Naive thymus-derived CD4-positive, alpha-beta T cell (primary cell): Measurements from ENCODE around the gene SLC27A6. TPM values are rescaled to one million over a fixed set of nuclear protein-coding genes. Genes with fewer than 3 reads are reported as not detected.
"Not testable (repeated sequence)": the region's sequence is repeated elsewhere in the genome, so short reads cannot be mapped to it uniquely, and the experiment has no call there.

Experiments
- ATAC-seq: fragments of 150-1000 bp; cut with Tn5 transposase; 2 replicates; pipeline ENCODE4 v1.10.0; 2021; ENCODE audit warnings: mild to moderate bottlenecking, moderate library complexity
- CTCF ChIA-PET: fragments of 350-600 bp; sonication (Branson Sonifier 250); formaldehyde crosslinking; loops from one replicate; lab custom pipeline; 2021; ENCODE audit warnings: antibody characterized with exemption; lab: Charles Lee
- POLR2A ChIA-PET: fragments of 350-600 bp; sonication (Branson Sonifier 250); formaldehyde crosslinking; loops from one replicate; lab custom pipeline; 2021; ENCODE audit warnings: antibody characterized with exemption, inconsistent platforms; lab: Charles Lee
- DNase-seq, 9 donors: peaks; one replicate each; pipeline versions ENCODE4 v3.0.0 to v3.0.0-alpha.2; 2020 to 2022; ENCODE audit warnings: mixed read lengths in 1 of 9
- H3K27ac ChIP-seq: one replicate; pipeline ENCODE4 v1.7.0; 2013; ENCODE audit warnings: mild to moderate bottlenecking, low read depth, low read length, moderate library complexity
- H3K27me3 ChIP-seq, 2 donors: one replicate each; pipeline ENCODE4 v1.7.0; 2013; ENCODE audit warnings: low read length in 2 of 2, mild to moderate bottlenecking in 2 of 2, moderate library complexity in 2 of 2; ENCODE audit not compliant: control insufficient read depth in 2 of 2, insufficient read depth in 2 of 2
- H3K36me3 ChIP-seq, 3 experiments: 1 replicate in 2 of 3; 2 replicates in 1 of 3; pipeline ENCODE4 v1.7.0; 2013; ENCODE audit warnings: low read length in 3 of 3, mild to moderate bottlenecking in 3 of 3, moderate library complexity in 1 of 3; ENCODE audit not compliant: insufficient read depth in 3 of 3, control insufficient read depth in 2 of 3
- H3K4me1 ChIP-seq, 2 donors: one replicate each; pipeline ENCODE4 v1.7.0; 2013; ENCODE audit warnings: low read length in 2 of 2, mild to moderate bottlenecking in 2 of 2, moderate library complexity in 1 of 2; ENCODE audit not compliant: control insufficient read depth in 2 of 2, insufficient read depth in 2 of 2
- H3K4me3 ChIP-seq: 2 replicates; pipeline ENCODE4 v1.7.0; 2013; ENCODE audit warnings: mild to moderate bottlenecking, low read length
- H3K9me3 ChIP-seq, 3 experiments: 1 replicate in 2 of 3; 2 replicates in 1 of 3; pipeline ENCODE4 v1.7.0; 2013; ENCODE audit warnings: low read length in 3 of 3; ENCODE audit not compliant: control insufficient read depth in 2 of 3
- H3K27ac Mint-ChIP-seq, 9 donors: one replicate each; pipeline ENCODE4 v1.8.0; 2020 to 2022; ENCODE audit warnings: mixed read lengths in 9 of 9, mild to moderate bottlenecking in 8 of 9, moderate library complexity in 5 of 9, inconsistent platforms in 2 of 9
- H3K27me3 Mint-ChIP-seq, 5 donors: one replicate each; pipeline ENCODE4 v1.8.0; 2021 to 2022; ENCODE audit warnings: mixed read lengths in 5 of 5, mild to moderate bottlenecking in 1 of 5
- H3K36me3 Mint-ChIP-seq, 5 donors: one replicate each; pipeline ENCODE4 v1.8.0; 2020 to 2022; ENCODE audit warnings: mixed read lengths in 5 of 5, mild to moderate bottlenecking in 3 of 5, inconsistent platforms in 1 of 5
- H3K4me1 Mint-ChIP-seq, 7 donors: one replicate each; pipeline ENCODE4 v1.8.0; 2020 to 2022; ENCODE audit warnings: mixed read lengths in 7 of 7, mild to moderate bottlenecking in 3 of 7, inconsistent platforms in 1 of 7
- H3K4me3 Mint-ChIP-seq, 10 donors: one replicate each; pipeline ENCODE4 v1.8.0; 2020 to 2022; ENCODE audit warnings: mild to moderate bottlenecking in 10 of 10, mixed read lengths in 10 of 10, moderate library complexity in 6 of 10, inconsistent platforms in 2 of 10
- H3K9me3 Mint-ChIP-seq, 11 donors: one replicate each; pipeline ENCODE4 v1.8.0; 2020 to 2022; ENCODE audit warnings: mixed read lengths in 11 of 11, mild to moderate bottlenecking in 4 of 11, inconsistent platforms in 1 of 11, moderate library complexity in 1 of 11
- intact Hi-C, 2 donors: fragments of 100-400 bp; cut with micrococcal nuclease; formaldehyde crosslinking; loops; one replicate each; pipeline ENCODE4 v1.15.1; 2023
- polyA plus RNA-seq, 2 donors: library from polyadenylated mRNA; unstranded; fragments of 300-500 nt; fragmentation: Illumina TruSeq; gene quantifications; one replicate each; pipeline ENCODE4 v1.2.3, GENCODE V29; 2021
- total RNA-seq, 6 experiments: library from RNA in 5 of 6; stranded (reverse) in 5 of 6; gene quantifications; 1 replicate in 5 of 6; 2 replicates in 1 of 6; pipeline ENCODE4 v1.2.3 and lab custom pipeline; 2021 to 2026

Gene SLC27A6
- total and polyA plus RNA-seq, 7 experiments from 2014 or later: not detected

GRCh38 chr5:128932232-128932631 lies 33.1 kb upstream of the SLC27A6 start:
- ATAC-seq, H3K9me3 ChIP-seq, DNase-seq, H3K27me3 ChIP-seq, intact Hi-C loops, H3K4me3 Mint-ChIP-seq, H3K4me3 ChIP-seq, H3K4me1 Mint-ChIP-seq, H3K4me1 ChIP-seq, POLR2A ChIA-PET, H3K36me3 ChIP-seq, CTCF ChIA-PET, H3K27ac Mint-ChIP-seq, H3K36me3 Mint-ChIP-seq, H3K27ac ChIP-seq: not testable (repeated sequence)
- peaks cover 0 to 21% (median 6%) of the 10 kb centered on the region in 11 donors for H3K9me3 Mint-ChIP-seq
- H3K27me3 Mint-ChIP-seq: peaks cover 0 to 15% (median 7%) of the 10 kb centered on the region in 5 donors

DNA sequence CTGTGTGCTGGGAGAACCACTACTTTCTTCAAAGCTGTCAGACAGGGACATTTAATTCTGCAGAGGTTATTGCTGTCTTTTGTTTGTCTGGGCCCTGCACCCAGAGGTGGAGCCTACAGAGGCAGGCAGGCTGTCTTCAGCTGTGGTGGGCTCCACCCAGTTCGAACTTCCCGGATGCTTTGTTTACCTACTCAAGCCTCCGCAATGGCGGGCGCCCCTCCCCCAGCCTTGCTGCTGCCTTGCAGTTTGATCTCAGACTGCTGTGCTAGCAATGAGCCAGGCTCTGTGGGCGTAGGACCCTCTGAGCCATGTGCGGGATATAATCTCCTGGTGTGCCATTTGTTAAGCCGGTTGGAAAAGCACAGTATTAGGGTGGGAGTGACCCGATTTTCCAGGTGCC lies 22.2 kb upstream of the SLC27A6 start:
- H3K27ac Mint-ChIP-seq, H3K27ac ChIP-seq, H3K4me3 Mint-ChIP-seq, H3K4me3 ChIP-seq, H3K4me1 Mint-ChIP-seq, CTCF ChIA-PET, H3K27me3 ChIP-seq, H3K27me3 Mint-ChIP-seq, DNase-seq, H3K4me1 ChIP-seq, H3K36me3 Mint-ChIP-seq, H3K9me3 ChIP-seq, H3K36me3 ChIP-seq, intact Hi-C loops, POLR2A ChIA-PET, ATAC-seq: not testable (repeated sequence)
- peaks cover 0 to 17% (median 4%) of the 10 kb centered on the region in 11 donors for H3K9me3 Mint-ChIP-seq

DNA sequence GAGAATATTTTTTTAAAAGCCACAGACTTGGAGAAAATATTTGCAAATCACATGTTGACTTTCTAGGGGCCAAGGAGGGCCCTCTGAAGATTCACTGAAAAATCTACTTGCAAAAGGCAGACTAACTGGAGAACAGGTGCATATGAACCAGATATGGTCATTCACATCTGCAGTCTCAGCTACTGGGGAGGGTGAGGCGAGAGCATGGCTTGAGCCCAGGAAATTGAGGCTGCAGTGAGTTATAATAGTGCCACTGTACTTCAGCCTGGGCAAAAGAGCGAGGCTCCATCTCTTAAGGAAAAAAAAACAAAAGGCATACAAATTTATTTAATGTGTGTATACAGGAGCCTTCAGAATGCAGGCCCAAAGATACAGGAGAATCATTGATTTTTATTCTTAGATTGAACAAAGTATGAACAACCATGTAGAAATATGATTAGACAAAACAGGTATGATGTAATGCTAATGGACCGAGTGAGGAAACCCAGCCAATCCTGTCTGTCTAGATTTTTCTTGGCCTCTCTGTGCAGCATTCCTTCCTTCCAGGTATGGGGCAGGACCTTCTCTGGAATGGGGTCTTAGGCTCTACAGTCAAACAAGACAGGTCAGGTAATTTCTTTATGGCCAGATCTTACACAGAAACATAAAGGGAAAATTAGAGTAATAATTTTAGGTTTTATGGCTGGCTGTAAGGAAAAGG lies 15.3 kb upstream of the SLC27A6 start:
- Mint-ChIP-seq H3K4me3 (no peak overlapping the region), H3K27ac (no peak overlapping the region), H3K4me1 (no peaks in the 10 kb centered on the region), H3K9me3 (peaks cover 0 to 8% (median 2%) of the 10 kb centered on the region in 11 donors), H3K27me3 (peaks cover 0 to 9% (median 0%) of the 10 kb centered on the region in 5 donors), H3K36me3 (peaks cover 0 to 7% (median 0%) of the 10 kb centered on the region in 5 donors)
- Histone ChIP-seq H3K36me3 (no peaks in the 10 kb centered on the region), H3K9me3 (no peaks in the 10 kb centered on the region), H3K4me1 (no peaks in the 10 kb centered on the region), H3K4me3 (no peak overlapping the region), H3K27ac (no peak overlapping the region), H3K27me3 (no peaks in the 10 kb centered on the region)
- POLR2A ChIA-PET: no interaction called here
- DNase-seq (no peak), ATAC-seq (no peak)
- CTCF ChIA-PET: no interaction called here
- intact Hi-C loops: no loop called here

GRCh38 chr5:128951301-128951700 lies 14.0 kb upstream of the SLC27A6 start:
- H3K4me1 ChIP-seq, DNase-seq, H3K9me3 ChIP-seq, H3K27me3 Mint-ChIP-seq, H3K27ac ChIP-seq, H3K4me1 Mint-ChIP-seq, intact Hi-C loops, POLR2A ChIA-PET, H3K4me3 Mint-ChIP-seq, ATAC-seq, H3K36me3 Mint-ChIP-seq, H3K27me3 ChIP-seq, H3K4me3 ChIP-seq, H3K27ac Mint-ChIP-seq, H3K9me3 Mint-ChIP-seq, H3K36me3 ChIP-seq, CTCF ChIA-PET: not testable (repeated sequence)

DNA sequence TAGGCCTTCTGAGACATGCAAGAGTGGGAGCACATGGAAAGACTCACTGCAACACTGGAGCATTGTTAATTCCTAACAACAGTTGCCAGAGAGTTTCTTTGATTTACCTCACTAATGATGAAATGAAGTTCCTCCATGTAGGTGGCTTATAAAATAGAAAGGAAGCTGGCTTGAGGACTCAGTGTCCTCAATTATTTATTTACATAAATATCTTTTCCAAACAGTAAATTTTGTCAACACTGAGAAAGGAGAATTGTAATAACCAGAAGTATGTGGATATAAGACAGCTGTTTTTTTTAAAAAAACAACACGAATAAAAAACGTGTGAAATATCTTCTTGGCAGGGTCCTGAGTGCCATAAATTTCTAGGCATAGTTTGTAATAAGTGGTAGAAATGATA lies 9.1 kb upstream of the SLC27A6 start:
- Histone ChIP-seq H3K4me1 (no peaks in the 10 kb centered on the region), H3K27me3 (no peaks in the 10 kb centered on the region), H3K9me3 (no peaks in the 10 kb centered on the region), H3K27ac (no peak overlapping the region), H3K4me3 (no peak overlapping the region), H3K36me3 (no peaks in the 10 kb centered on the region)
- no peaks in the 10 kb centered on the region for H3K4me1 Mint-ChIP-seq
- POLR2A ChIA-PET: no interaction called here
- ATAC-seq (no peak), DNase-seq (no peak)
- intact Hi-C loops: no loop called here
- no peak overlapping the region for H3K27ac Mint-ChIP-seq
- H3K36me3 Mint-ChIP-seq: no peaks in the 10 kb centered on the region
- H3K4me3 Mint-ChIP-seq: no peak overlapping the region
- H3K27me3 Mint-ChIP-seq: peaks cover 0 to 8% (median 5%) of the 10 kb centered on the region in 5 donors
- peaks cover under 1 to 21% (median 12%) of the 10 kb centered on the region in 11 donors for H3K9me3 Mint-ChIP-seq
- CTCF ChIA-PET: no interaction called here

GRCh38 chr5:128962211-128962610 lies 3.1 kb upstream of the SLC27A6 start:
- intact Hi-C loops: no loop called here
- no peak overlapping the region for H3K4me3 Mint-ChIP-seq
- H3K27ac Mint-ChIP-seq: no peak overlapping the region
- no peaks in the 10 kb centered on the region for H3K4me1 ChIP-seq
- H3K9me3 ChIP-seq: no peaks in the 10 kb centered on the region
- POLR2A ChIA-PET: no interaction called here
- ATAC-seq (no peak), DNase-seq (no peak)
- no peaks in the 10 kb centered on the region for H3K36me3 ChIP-seq
- no peak overlapping the region for H3K4me3 ChIP-seq
- peaks cover 0 to 38% (median 18%) of the 10 kb centered on the region in 11 donors for H3K9me3 Mint-ChIP-seq
- H3K27ac ChIP-seq: no peak overlapping the region
- CTCF ChIA-PET: no interaction called here
- peaks cover 10 to 42% (median 29%) of the 10 kb centered on the region in 5 donors for H3K27me3 Mint-ChIP-seq
- peaks cover 0 to 3% (median 0%) of the 10 kb centered on the region in 5 donors for H3K36me3 Mint-ChIP-seq
- no peaks in the 10 kb centered on the region for H3K4me1 Mint-ChIP-seq
- peaks cover 0 to 3% of the 10 kb centered on the region in 2 donors for H3K27me3 ChIP-seq
